HG02642 (cell line): ENCODE measurements around the gene SIGLEC7.
"Not testable (repeated sequence)": the region's sequence is repeated elsewhere in the genome, so short reads cannot be mapped to it uniquely, and the experiment has no call there.

Source experiments
- ATAC-seq: cut with Tn5 transposase; IDR thresholded peaks from one replicate; pipeline ENCODE4 v1.9.1; 2021; ENCODE audit warnings: mild to moderate bottlenecking; ENCODE audit not compliant: unreplicated experiment, poor library complexity

Gene SIGLEC7

DNA sequence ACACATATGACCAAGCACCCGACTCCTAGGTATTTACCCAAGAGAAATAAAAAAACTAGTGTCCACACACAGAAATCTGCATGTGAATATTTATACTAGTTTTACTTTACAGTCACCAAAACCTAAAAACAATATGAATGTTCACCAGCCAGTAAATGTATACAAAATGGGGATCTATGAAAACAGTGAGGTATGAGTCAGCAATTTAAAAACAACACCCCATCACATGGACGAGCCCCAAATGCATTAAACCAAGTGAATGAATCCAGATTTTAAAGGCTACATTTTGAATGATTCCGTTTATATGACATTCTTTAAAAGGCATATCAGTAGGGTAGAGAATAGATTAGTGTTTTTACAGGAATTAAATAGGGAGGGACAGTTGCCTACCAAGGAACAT, 22.1 kb downstream of the SIGLEC7 start:
- ATAC-seq, result no peak

DNA sequence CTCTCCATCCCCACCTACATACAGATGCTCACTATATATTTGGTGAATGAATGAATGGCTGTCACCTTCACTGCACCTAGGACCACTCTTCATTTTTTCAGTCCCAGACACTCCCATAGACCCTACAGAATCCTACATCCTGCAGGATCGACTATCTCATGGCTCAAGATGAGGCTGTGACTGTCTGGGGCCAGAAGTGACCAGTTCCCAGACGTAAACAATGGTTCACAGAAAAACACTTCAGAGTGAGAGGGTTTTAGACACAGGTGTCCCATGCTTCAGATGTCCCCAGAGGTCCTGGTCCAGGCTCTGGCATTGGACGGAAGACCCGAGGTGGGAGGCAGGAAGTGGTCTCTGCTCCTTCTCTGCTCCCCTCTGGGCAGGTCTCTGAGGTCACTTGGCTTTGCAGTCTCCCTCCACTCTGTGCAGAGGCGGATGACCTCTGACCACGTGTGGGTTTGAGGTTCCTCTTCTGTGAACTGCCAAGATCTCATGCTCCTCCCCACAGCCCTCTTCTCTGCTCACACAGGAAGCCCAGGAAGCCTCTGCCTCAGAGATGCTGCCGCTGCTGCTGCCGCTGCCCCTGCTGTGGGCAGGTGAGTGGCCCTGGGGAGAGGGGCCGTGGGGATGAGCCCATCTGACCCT, 24.9 kb downstream of the SIGLEC7 start:
- no peak for ATAC-seq

DNA sequence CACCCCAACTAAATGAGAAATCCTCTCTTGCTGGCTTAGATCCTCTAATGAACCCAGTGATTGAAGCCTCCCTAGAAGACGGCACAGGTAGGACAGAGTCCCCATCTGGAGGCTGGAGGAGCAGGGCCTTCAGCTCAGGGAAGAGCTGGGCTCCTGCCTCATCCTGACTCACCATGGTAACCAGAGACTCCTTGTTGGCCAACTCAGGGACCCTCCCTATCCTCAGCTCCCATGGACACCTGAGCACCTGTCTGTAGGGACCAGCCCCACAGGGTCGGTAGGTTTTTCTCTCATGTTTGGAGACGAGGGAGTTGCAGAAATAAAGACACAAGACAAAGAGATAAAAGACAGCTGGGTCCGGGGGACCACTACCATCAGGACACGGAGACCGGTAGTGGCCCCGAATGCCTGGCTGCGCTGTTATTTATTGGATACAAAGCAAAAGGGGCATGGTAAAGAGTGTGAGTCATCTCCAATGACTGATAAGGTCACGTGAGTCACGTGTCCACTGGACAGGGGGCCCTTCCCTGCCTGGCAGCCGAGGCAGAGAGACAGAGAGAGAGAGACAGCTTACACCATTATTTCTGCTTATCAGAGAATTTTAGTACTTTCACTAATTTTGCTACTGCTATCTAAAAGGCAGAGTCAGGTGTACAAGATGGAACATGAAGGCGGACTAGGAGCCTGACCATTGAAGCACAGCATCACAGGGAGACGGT, 26.6 kb downstream of the SIGLEC7 start:
- no peak for ATAC-seq

DNA sequence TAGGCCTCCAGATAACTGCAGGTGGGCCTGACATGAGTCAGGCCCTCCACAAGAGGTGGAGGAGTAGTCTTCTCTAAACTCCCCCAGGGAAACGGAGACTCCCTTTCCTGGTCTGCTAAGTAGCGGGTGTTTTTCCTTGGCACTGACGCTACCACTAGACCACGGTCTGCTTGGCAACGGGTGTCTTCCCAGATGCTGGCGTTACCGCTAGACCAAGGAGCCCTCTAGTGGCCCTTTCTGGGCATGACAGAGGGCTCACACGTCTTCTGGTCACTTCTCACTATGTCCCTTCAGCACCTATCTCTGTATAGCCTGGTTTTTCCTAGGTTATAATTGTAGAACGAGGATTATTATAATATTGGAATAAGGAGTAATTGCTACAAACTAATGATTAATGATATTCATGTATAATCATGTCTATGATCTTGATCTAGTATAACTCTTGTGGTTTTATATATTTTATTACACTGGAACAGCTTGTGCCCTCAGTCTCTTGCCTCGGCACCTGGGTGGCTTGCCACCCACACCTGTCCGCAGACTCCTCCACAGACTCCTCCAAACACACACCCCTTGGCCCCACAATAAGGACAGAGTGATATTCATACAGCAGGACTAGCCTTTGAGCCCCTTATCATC, 27.3 kb downstream of the SIGLEC7 start:
- ATAC-seq, result not testable (repeated sequence)

DNA sequence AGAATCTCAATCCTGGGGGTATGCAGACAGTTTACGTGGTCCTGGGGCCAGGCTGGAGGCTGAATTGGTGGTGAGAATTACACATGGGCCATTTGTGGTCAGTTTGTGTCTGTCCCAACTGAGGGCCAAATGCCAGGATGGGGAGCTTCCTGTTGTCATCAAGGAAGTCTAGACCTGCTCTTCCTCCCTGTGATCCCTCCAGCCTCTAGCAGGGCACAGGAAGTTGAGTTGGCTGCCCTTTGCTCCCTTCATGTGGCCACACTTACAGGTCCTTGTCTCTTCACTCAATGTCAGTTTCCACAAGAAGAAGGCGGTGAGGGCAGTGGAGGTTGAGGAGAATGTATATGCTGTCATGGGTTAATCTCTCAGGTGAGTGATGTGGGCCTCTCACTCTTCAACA, 30.1 kb downstream of the SIGLEC7 start:
- ATAC-seq, result no peak

DNA sequence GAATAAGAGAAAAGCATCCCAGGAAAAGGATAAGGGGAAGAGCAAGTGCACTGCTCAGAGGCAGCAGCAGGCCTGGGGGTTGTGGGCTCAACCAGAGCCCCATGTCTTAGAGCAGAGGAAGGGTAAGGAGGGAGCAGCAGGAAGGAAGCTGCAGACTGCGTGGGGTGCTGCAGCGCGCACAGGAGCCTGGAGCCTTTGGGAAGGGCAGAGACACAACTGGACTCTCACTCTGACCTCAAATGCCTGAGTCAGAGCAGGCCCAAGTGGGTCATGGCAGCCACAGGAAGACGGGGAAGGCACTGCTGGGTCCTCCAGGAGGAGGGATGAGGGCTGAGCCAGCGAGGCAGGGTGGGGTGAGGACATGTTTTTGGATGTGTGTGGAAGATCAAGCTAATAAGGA, 31.6 kb downstream of the SIGLEC7 start:
- no peak for ATAC-seq

DNA sequence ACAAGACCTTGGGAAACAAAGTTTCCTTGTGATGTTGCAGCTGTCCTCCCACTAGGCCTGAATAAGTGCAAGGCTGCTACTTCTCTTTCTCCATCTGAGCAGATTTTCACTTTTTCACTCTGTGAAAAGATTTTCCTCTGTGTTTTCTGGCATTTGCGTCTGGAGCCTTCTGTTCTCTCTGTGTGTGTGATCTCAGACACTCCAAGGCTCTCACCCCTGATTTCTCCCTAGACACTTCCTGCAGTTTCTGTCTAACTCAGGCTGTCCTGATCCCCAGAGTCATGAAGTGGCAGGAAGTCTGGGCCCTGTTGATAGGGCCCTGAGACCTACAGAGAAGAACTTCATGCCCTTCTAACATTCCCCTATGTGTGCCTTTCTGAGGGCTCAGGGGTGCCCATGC, 37.2 kb downstream of the SIGLEC7 start:
- no peak for ATAC-seq

DNA sequence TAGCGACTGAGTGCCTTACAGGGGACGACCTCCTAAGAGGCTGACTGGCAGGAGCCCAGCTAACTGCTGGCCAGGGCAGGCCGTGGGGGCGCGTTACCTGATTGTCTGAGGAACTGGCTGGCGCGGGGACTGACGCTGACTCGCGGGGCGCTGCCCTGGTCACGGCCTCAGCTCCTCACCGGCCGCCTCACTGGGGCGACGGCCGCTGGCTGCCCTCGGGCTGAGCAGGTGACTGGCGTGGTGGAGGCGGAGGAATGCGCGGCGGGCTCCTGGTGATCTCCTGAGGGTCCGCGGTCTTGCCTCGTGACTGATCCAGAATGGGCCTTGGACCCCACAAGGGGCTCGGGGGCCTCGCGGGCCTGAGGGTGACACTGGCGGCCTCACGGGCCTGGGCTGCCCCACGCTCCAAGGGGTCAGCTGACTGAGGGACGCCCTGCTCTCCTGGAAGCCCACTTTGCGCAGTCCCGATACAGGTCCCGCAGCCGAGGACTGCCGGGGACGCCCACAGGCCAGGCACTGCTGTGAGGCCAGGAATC, 39.3 kb downstream of the SIGLEC7 start:
- ATAC-seq, result no peak

DNA sequence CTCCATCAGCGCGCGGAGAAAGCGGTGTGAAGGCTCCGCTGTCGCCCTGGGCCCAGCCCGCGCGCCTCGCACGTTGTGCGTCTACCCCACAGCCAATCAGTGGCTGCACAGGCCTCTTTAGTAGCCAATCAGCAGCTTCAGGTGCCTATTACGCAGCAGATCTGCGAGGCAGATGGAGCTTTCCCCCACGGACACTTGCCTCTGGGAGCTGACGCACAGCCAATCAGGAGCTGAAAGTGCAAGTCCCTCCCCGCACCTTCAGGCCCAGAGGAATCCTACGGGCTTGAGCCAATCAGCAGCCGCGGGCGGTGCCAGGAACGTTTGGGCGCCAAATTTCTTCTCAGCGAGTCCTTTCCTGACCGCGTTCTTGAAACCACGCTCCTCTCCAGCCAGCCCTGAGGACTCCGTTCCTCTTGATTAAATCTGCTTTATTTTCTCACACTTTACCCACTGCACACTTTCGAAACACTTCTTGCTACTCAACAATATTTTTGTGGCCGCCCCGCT, 39.9 kb downstream of the SIGLEC7 start:
- ATAC-seq, result no peak

DNA sequence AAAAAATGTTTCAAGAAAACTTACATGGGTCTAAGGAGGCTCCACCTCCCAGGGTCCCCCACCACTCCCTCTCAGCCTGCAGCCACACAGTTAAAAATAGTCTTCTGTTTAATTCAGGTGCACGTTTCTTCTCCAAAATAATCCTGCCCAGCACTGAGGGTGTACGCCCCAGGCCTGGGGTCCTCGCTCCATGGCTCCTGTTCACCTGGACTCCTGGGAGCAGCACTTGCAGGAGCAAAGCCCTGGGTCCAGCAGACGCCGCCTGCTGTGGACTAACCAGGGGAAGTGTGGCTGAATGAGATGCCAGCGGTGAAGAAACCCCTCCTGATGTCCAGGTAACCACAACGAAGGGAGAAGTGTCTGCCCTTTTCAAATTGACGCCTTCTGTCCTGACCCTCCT, 41.5 kb downstream of the SIGLEC7 start:
- ATAC-seq, result no peak

DNA sequence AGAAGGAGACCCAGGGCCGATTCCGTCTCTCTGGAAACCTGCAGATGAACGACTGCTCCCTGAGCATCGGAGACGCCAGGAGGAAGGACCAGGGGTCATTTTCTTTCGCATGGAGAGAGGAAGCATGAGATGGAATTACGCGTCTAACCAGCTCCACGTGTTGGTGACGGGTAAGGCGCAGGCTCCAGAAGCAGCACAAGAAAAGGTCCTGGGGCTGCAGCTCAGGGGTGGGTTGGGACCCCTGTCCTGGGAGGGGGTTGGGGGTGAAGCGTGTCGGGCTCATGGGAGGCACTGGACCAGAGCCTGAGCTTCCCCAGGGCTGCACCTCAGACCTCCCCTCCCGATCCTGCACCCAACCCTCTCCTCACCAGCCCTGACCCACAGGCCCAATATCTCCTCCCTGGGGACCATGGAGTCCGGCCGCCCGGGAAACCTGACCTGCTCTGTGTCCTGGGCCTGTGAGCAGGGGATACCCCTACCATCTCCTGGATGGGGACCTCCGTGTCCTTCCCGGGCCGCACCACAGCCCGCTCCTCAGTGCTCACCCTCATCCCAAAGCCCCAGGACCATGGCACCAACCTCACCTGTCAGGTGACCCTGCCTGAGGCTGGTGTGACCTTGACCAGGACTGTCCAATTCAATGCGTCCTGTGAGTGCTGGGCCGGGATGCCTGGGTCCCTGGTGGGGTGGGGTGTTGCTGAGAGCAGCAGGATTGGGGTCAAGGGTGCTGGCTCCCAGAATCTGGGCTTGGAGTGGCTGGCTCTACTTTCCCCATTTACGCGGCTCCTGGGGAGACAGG, 43.2 kb downstream of the SIGLEC7 start:
- no peak for ATAC-seq

DNA sequence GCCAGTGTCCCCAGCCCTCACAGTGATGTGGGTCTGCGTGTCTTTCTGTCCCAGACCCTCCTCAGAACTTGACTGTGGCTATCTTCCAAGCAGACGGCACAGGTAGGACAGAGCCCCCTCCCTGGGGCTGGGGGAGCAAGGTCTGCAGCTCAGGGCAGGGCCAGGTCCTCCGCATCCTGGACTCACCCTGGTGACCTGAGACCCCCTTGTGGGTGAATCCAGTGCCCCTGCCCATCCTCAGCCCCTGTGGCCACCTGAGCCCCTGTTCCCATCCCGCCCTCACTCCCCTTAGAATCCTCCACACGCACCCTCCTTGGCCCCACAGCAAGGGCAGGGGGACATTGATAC, 43.7 kb downstream of the SIGLEC7 start:
- no peak for ATAC-seq

DNA sequence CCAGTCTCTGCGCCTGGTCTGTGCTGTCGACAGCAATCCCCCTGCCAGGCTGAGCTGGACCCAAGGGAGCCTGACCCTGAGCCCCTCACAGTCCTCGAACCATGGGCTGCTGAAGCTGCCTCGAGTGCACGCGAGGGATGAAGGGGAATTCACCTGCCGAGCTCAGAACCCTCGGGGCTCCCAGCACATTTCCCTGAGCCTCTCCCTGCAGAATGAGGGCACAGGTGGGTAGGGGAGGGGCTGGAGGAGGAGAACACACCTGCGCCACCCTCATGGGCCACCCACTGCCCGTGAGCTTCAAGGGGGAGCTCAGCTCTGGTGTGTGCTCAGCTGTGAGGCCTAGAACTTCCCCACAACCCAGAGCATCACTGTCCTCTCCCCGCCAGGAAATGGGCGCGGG, 44.2 kb downstream of the SIGLEC7 start:
- no peak for ATAC-seq

DNA sequence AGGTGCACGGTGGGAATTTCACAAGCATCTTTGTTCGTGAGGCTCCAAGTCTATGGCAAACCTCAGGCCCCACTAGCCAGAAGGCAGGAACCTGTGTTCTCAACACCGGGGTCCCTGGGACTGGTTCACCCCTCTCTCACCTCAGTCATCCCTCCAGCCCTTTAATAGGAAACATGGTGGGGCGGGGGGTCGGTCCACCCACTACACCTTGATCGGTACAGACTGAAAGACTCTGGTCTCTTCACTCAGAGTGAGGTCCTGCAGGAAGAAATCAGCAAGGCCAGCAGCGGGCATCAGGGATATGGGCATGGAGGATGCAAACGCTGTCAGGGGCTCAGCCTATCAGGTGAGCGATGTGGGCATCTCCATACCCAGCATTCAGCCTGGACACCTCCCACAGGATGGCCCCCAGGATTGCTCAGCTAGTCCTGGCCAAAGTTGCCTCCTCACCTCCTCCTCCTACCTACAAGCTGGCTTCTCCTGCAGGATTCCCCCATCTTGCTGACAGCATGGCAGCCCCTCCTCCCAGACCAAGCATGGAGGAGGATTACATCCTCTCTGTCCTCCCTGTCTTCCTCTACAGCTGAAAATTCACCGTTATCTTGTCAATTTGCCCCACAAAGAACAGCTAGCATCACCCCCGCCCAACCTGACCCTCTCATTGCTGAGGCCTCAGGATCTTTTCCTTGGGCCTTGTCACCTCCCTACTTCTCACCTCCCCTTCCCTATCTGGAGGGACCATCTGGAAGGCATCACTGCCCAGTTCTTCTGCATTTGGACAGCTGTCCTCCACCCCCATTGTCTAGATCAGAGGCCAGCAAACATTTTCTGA, 45.5 kb downstream of the SIGLEC7 start:
- ATAC-seq, result no peak

DNA sequence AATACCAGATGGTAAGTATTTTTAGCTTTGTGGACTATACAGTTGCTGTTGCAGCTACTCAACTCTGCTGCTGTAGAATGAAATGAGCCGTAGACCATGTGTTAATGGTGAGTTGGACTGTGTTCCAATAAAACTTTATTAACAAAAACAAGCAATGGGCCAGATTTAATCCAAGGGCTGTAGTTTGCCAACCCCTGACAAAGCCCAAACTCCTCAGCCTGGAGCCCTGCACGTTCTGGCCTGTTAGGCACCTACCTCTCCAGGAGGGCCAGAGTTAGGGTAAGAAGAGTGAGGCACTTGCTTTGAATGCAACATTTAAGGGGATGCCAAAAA, 46.1 kb downstream of the SIGLEC7 start:
- ATAC-seq, result no peak

DNA sequence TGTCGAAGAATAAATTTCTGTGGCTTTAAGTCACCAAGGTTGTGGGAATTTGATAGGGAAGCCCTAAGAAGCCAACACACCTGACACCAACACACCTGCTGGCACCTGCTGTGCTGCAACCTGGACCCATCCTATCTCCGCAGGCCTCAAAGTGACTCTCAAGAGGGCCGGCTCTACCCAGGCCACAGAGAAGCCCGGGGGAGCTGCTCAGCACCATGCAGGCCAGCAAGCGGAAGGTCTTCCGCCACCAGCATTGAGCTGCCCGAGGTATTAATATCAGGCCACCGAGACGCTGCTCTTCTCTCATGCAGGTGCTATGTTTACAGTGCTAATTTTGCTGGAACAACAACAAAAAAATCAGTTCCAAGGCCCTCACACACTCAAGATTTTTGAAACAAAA, 50.6 kb downstream of the SIGLEC7 start:
- no peak for ATAC-seq

DNA sequence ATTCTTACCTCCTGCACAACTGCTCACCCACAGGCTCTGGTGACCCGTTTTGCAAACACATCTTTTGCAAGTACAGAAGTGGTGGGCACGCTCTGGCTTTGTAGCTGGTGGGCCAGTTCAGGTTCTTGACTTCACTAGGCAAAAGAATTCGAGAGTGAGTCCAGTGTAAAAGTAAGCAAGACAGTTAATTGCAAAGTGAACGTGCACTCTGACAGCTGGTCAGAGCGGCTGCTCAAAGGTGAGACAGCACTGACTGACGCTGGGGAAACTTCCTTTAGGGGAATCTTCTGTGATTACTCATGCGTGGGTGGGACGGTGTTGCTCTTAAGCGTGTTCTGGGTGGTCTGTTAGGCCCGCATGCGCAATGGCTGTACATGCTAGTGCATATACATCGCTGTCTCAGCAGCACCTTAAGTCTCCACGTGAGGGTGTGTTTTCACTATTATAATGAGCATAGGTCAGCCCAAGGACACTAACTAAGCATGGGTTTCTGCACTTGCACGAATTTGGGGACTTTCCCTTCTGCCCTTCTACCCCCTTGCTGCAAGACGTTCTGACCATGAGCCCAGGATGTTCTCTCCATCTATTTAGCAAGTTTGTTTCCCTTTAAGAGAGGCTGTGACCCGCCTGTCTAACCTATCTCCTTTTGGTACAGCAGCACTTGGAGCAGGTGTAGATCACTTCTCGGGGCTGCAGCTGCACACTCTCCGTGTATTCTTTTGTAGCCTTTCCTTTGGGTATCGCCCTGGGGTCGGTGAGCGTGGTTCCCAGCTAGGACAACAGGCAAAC, 52.6 kb downstream of the SIGLEC7 start:
- ATAC-seq, result no peak

DNA sequence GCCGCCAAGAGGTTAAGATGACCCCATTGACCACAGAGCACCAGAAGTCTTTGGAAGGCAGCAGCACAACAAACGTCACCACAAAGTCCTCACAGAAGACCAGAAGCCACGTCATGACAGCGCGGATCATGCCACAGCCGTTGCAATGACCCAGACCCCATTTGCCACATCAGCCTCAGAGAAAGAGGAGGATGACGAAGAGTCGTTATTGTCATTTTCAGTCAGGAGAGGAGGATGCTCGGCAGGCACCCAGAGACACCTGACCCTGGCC, 53.1 kb downstream of the SIGLEC7 start:
- no peak for ATAC-seq

DNA sequence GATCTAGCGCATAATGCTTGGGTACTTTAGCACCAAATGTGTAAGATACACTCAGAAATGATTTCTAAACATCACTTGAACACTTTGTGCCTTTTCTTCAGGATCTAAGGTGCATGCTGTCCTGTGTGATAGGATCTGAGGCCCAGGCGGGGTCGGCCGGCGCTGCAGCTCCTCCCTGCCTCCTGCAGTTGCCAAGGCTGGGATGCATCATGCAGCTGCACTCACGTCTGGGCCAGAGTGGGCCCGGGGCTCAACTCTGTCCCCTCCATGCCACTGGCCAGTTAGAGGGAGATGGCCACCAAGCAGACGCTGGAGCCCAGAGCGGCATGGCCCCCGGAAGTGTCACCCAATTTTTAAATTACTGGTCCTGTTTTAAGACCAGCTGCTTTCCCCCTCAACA, 53.5 kb downstream of the SIGLEC7 start:
- no peak for ATAC-seq
